Measurements from ENCODE around the gene ARSI. TPM values are rescaled to one million over a fixed set of nuclear protein-coding genes. Genes with fewer than 3 reads are reported as not detected.

ARSI gene
- polyA plus RNA-seq, 1 donor, result 2.2 TPM

GRCh38 chr5:150301170-150301505 lies 1.6 kb downstream of the ARSI start:
- peaks cover 3% of the 10 kb centered on the region for H3K36me3 ChIP-seq (ENCODE audit: control insufficient read depth, insufficient read depth, low read length)
- no peak overlapping the region for H3K27ac ChIP-seq (ENCODE audit: low read length)
- no CpG with 5 or more reads among the region's 1 CpG for WGBS (ENCODE audit: insufficient coverage, low lambda C conversion rate)
- peaks cover 41% of the 10 kb centered on the region for H3K27me3 ChIP-seq (ENCODE audit: control insufficient read depth, insufficient read depth, low read length)
- DNase-seq, result no peak
- H3K4me3 ChIP-seq (ENCODE audit: low read length), result no peak overlapping the region
- peaks cover 12% of the 10 kb centered on the region for H3K4me1 ChIP-seq (ENCODE audit: control insufficient read depth, insufficient read depth, low read length)
- no peaks in the 10 kb centered on the region for H3K9me3 ChIP-seq (ENCODE audit: control insufficient read depth, low read depth, low read length)

- Histone ChIP-seq H3K36me3 (ENCODE audit: control insufficient read depth, insufficient read depth, low read length) (peaks cover 3% of the 10 kb centered on the region), H3K9me3 (ENCODE audit: control insufficient read depth, low read depth, low read length) (no peaks in the 10 kb centered on the region), H3K27ac (ENCODE audit: low read length) (no peak overlapping the region), H3K27me3 (ENCODE audit: control insufficient read depth, insufficient read depth, low read length) (peaks cover 41% of the 10 kb centered on the region), H3K4me1 (ENCODE audit: control insufficient read depth, insufficient read depth, low read length) (peaks cover 17% of the 10 kb centered on the region), H3K4me3 (ENCODE audit: low read length) (no peak overlapping the region)
- DNase-seq, result no peak
- WGBS (ENCODE audit: insufficient coverage, low lambda C conversion rate), result no CpG with 5 or more reads among the region's 13 CpGs
These were observed 2.1 kb downstream of the ARSI start for GRCh38 chr5:150300496-150301169.

- Histone ChIP-seq H3K9me3 (ENCODE audit: control insufficient read depth, low read depth, low read length) (no peaks in the 10 kb centered on the region), H3K36me3 (ENCODE audit: control insufficient read depth, insufficient read depth, low read length) (peaks cover 3% of the 10 kb centered on the region), H3K4me1 (ENCODE audit: control insufficient read depth, insufficient read depth, low read length) (peaks cover 26% of the 10 kb centered on the region), H3K4me3 (ENCODE audit: low read length) (no peak overlapping the region), H3K27me3 (ENCODE audit: control insufficient read depth, insufficient read depth, low read length) (peaks cover 41% of the 10 kb centered on the region), H3K27ac (ENCODE audit: low read length) (no peak overlapping the region)
- DNase-seq, result no peak
- WGBS (ENCODE audit: insufficient coverage, low lambda C conversion rate), result no CpG with 5 or more reads among the region's 6 CpGs
These were observed 3.0 kb downstream of the ARSI start for GRCh38 chr5:150299571-150300327.

- Histone ChIP-seq H3K4me1 (ENCODE audit: control insufficient read depth, insufficient read depth, low read length) (peaks cover 34% of the 10 kb centered on the region), H3K9me3 (ENCODE audit: control insufficient read depth, low read depth, low read length) (no peaks in the 10 kb centered on the region), H3K36me3 (ENCODE audit: control insufficient read depth, insufficient read depth, low read length) (peaks cover 3% of the 10 kb centered on the region), H3K27ac (ENCODE audit: low read length) (no peak overlapping the region), H3K27me3 (ENCODE audit: control insufficient read depth, insufficient read depth, low read length) (peaks cover 33% of the 10 kb centered on the region), H3K4me3 (ENCODE audit: low read length) (no peak overlapping the region)
- 65% methylated on average over 5 of the region's 10 CpGs for WGBS (ENCODE audit: insufficient coverage, low lambda C conversion rate)
- DNase-seq, result no peak
These were observed 3.8 kb downstream of the ARSI start for GRCh38 chr5:150298701-150299451.

GRCh38 chr5:150297934-150298595 lies 4.6 kb downstream of the ARSI start:
- H3K27me3 ChIP-seq (ENCODE audit: control insufficient read depth, insufficient read depth, low read length), result peaks cover 26% of the 10 kb centered on the region
- no peaks in the 10 kb centered on the region for H3K9me3 ChIP-seq (ENCODE audit: control insufficient read depth, low read depth, low read length)
- no peak overlapping the region for H3K4me3 ChIP-seq (ENCODE audit: low read length)
- WGBS (ENCODE audit: insufficient coverage, low lambda C conversion rate), result no CpG with 5 or more reads among the region's 31 CpGs
- H3K36me3 ChIP-seq (ENCODE audit: control insufficient read depth, insufficient read depth, low read length), result peaks cover 3% of the 10 kb centered on the region
- no peak overlapping the region for H3K27ac ChIP-seq (ENCODE audit: low read length)
- H3K4me1 ChIP-seq (ENCODE audit: control insufficient read depth, insufficient read depth, low read length), result peaks cover 36% of the 10 kb centered on the region
- DNase-seq, result no peak

GRCh38 chr5:150297236-150297890 lies 5.3 kb downstream of the ARSI start:
- peaks cover 3% of the 10 kb centered on the region for H3K36me3 ChIP-seq (ENCODE audit: control insufficient read depth, insufficient read depth, low read length)
- no peak for DNase-seq
- peaks cover 19% of the 10 kb centered on the region for H3K27me3 ChIP-seq (ENCODE audit: control insufficient read depth, insufficient read depth, low read length)
- no peaks in the 10 kb centered on the region for H3K9me3 ChIP-seq (ENCODE audit: control insufficient read depth, low read depth, low read length)
- no peak overlapping the region for H3K27ac ChIP-seq (ENCODE audit: low read length)
- WGBS (ENCODE audit: insufficient coverage, low lambda C conversion rate), result 97% methylated on average over 6 of the region's 36 CpGs
- no peak overlapping the region for H3K4me3 ChIP-seq (ENCODE audit: low read length)
- peaks cover 35% of the 10 kb centered on the region for H3K4me1 ChIP-seq (ENCODE audit: control insufficient read depth, insufficient read depth, low read length)

GRCh38 chr5:150296496-150296895 lies 6.2 kb downstream of the ARSI start:
- H3K27ac ChIP-seq (ENCODE audit: low read length), result peak overlapping the region; percentile 81
- no CpG with 5 or more reads among the region's 7 CpGs for WGBS (ENCODE audit: insufficient coverage, low lambda C conversion rate)

GRCh38 chr5:150295741-150296486 lies 6.8 kb downstream of the ARSI start:
- H3K27ac ChIP-seq (ENCODE audit: low read length), result peak overlapping the region; percentile 81
- H3K4me3 ChIP-seq (ENCODE audit: low read length), result no peak overlapping the region
- H3K27me3 ChIP-seq (ENCODE audit: control insufficient read depth, insufficient read depth, low read length), result peaks cover 7% of the 10 kb centered on the region
- WGBS (ENCODE audit: insufficient coverage, low lambda C conversion rate), result no CpG with 5 or more reads among the region's 17 CpGs
- peaks cover 35% of the 10 kb centered on the region for H3K4me1 ChIP-seq (ENCODE audit: control insufficient read depth, insufficient read depth, low read length)
- H3K36me3 ChIP-seq (ENCODE audit: control insufficient read depth, insufficient read depth, low read length), result peaks cover 3% of the 10 kb centered on the region
- no peak for DNase-seq
- H3K9me3 ChIP-seq (ENCODE audit: control insufficient read depth, low read depth, low read length), result no peaks in the 10 kb centered on the region

More at GRCh38 chr5:150296496-150296895, 6.2 kb downstream of the ARSI start:
- Histone ChIP-seq H3K27me3 (ENCODE audit: control insufficient read depth, insufficient read depth, low read length) (peaks cover 13% of the 10 kb centered on the region), H3K36me3 (ENCODE audit: control insufficient read depth, insufficient read depth, low read length) (peaks cover 3% of the 10 kb centered on the region), H3K4me1 (ENCODE audit: control insufficient read depth, insufficient read depth, low read length) (peaks cover 35% of the 10 kb centered on the region), H3K9me3 (ENCODE audit: control insufficient read depth, low read depth, low read length) (no peaks in the 10 kb centered on the region), H3K4me3 (ENCODE audit: low read length) (no peak overlapping the region)
- no peak for DNase-seq

- H3K4me3 ChIP-seq (ENCODE audit: low read length), result no peak overlapping the region
- DNase-seq, result peak; percentile 95 to 97
- peak overlapping the region; percentile 81 for H3K27ac ChIP-seq (ENCODE audit: low read length)
These were observed 7.5 kb downstream of the ARSI start for GRCh38 chr5:150295172-150295634.

More at GRCh38 chr5:150295172-150295634, 7.5 kb downstream of the ARSI start:
- Histone ChIP-seq H3K36me3 (ENCODE audit: control insufficient read depth, insufficient read depth, low read length) (peaks cover 3% of the 10 kb centered on the region), H3K27me3 (ENCODE audit: control insufficient read depth, insufficient read depth, low read length) (peaks cover 3% of the 10 kb centered on the region), H3K4me1 (ENCODE audit: control insufficient read depth, insufficient read depth, low read length) (peaks cover 35% of the 10 kb centered on the region), H3K9me3 (ENCODE audit: control insufficient read depth, low read depth, low read length) (no peaks in the 10 kb centered on the region)
- no CpG with 5 or more reads among the region's 10 CpGs for WGBS (ENCODE audit: insufficient coverage, low lambda C conversion rate)
